NCI-H146 treated with DMSO at 0.1 percent for 48 hours (cell line): ENCODE data around the gene PCDHB15.
"Not testable (repeated sequence)": the region's sequence is repeated elsewhere in the genome, so short reads cannot be mapped to it uniquely, and the experiment has no call there.

Source experiments
- DNase-seq: peaks from one replicate; lab custom pipeline; 2025; ENCODE audit not compliant: unreplicated experiment; lab: John Stamatoyannopoulos, UW

The PCDHB15 gene

GRCh38 chr5:141247434-141247833 is 2.2 kb downstream of the PCDHB15 start:
- DNase-seq: not testable (repeated sequence)

DNA sequence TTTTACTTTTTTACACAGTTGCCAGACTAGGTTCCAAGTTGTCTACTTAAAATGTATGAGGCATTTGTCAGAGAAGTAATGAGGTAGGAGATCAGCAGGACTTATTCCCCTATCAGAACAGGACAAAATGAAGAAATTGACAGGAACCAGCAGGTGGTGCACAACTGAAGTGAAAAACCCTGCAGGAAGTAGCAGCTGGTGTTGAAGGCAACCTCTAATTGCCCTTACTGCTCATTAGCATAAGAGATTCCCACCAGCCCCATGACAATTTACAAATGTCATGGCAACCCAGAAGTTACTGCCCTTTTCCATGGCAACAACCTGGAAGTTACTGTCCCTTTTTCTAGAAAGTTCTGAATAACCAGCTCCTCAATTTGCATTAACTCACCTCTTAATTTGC is 5.4 kb downstream of the PCDHB15 start:
- no peak for DNase-seq

- DNase-seq: no peak
Measured at GRCh38 chr5:141258464-141258863, 13.3 kb downstream of the PCDHB15 start.

GRCh38 chr5:141258948-141259347 is 13.8 kb downstream of the PCDHB15 start:
- DNase-seq: no peak

- no peak for DNase-seq
Measured at GRCh38 chr5:141260458-141261237, 15.5 kb downstream of the PCDHB15 start.

DNA sequence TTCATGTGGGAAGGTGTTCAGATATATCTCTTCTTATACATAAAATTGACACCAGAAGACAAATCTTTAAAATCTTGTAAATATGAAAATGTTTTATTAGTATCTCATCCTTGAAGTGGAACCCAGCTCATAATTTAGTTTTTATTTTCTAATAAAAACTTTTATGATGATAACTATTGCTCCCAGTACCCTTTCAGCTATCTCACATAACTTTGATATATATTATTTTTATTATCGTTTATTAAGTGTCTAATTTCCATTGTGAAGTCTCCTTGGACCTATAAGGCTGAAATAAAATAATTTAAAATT is 16.0 kb downstream of the PCDHB15 start:
- DNase-seq: no peak

DNA sequence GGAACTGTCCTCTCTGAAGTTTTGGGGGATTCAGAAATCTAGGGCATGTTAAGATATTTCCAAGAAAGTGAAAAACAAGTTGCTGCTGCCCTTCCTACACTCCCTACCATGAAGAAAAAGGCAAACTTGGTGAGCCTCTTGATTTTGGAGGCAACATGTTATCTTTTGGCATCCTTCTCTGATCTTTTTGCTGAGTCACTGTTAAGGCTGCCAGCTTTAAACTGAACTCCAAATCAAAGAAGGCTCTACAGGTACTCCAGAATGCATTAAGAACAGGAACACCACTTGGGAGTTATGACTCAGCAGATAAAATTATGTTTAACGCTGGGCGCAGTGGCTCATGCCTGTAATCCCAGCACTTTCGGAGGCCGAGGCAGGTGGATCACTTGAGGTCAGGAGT is 24.0 kb downstream of the PCDHB15 start:
- DNase-seq: no peak

- no peak for DNase-seq
Measured at GRCh38 chr5:141272906-141273305, 27.7 kb downstream of the PCDHB15 start.

DNA sequence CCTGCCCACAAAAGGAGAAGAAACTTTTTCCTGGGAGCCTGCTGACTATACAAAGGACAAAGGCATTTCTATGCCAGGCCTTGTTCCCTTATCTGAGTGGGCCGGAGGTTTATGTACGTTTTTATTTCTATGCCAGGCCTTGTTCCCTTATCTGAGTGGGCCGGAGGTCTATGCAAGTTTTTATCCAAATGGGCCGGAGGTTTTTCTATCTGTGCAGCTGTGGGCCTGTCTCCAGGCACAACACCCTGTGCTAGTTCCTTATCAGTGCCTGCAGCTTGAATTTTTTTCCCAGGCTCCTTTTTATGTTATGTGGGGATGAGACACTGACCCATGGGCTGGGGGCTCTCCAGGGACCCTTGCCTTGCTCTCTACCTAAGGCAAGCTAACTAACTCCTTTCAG is 53.2 kb downstream of the PCDHB15 start:
- DNase-seq: no peak
